ENCODE measurements around the gene GUSB.

GUSB gene

DNA sequence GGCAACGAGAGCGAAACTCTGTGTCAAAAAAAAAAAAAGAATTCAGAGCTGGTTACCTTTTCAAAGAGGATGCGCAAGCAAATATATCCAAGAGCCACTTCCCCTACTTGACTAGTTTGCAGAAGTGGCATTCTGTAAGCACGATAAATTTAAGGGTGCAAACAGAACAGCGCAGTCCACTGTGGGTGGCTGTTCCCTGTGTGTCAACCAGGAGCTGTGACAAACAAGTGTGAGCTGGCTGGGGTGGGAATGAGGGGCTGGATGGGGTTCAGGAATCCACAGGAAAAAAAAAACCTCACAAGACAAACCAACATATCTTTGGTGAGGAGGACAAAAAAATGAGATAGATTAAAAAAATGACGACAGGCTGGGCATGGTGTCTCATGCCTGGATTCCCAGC is 15.9 kb downstream of the GUSB start:
- TF ChIP-seq, protein P1, sequence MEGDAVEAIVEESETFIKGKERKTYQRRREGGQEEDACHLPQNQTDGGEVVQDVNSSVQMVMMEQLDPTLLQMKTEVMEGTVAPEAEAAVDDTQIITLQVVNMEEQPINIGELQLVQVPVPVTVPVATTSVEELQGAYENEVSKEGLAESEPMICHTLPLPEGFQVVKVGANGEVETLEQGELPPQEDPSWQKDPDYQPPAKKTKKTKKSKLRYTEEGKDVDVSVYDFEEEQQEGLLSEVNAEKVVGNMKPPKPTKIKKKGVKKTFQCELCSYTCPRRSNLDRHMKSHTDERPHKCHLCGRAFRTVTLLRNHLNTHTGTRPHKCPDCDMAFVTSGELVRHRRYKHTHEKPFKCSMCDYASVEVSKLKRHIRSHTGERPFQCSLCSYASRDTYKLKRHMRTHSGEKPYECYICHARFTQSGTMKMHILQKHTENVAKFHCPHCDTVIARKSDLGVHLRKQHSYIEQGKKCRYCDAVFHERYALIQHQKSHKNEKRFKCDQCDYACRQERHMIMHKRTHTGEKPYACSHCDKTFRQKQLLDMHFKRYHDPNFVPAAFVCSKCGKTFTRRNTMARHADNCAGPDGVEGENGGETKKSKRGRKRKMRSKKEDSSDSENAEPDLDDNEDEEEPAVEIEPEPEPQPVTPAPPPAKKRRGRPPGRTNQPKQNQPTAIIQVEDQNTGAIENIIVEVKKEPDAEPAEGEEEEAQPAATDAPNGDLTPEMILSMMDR (IDR thresholded peaks at IDR 0.05) = no peak

DNA sequence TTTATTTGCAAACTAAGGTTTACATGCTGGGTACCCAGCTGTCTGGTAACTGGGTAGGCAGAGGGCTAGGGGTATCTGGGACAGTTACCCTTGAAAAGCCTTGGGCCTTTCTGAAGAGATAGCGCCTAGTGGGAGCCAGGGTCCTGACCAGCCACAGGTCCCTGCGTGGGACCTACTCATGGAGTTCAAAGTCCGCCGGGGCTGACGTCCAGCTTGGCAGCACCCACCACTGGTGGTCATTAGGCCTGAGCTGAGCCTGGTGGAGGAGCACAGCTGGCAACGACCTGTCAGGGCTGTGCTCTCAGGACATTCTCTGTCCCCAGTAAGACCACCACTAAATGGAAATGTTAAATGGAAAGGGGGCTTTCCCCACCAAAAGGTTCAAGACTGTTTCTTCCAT is 20.0 kb downstream of the GUSB start:
- TF ChIP-seq, protein P1 (IDR thresholded peaks at IDR 0.05) = no peak

DNA sequence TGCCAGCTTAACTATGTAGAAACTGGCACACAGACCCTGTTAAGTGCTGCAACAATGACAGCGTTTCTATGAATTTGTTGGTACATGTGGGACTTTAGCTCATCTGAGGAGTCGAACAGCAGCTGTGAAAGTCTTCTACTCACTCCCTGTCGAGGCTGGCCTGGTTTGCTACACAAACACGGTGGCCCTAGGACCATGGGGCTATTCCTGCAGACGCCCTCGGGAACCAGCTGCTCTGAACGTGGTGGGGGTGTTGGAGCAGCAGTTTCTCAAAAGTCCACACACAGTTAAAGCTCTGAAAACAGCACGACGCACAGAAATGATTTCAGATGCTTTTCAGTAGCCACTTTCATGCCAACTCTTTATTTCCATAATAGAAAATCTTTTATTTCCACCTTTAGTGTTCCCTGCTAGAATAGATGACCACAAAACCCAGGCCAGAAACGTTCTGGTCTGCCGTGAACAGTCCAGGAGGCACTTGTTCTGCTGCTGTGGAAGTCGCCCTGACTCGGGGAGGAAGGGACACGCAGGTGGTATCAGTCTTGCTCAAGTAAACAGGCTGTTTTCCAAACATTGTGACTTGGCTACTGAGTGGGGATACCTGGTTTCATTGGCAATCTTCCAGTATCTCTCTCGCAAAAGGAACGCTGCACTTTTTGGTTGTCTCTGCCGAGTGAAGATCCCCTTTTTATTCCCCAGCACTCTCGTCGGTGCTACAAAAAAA is 21.5 kb downstream of the GUSB start:
- TF ChIP-seq, protein P1 (IDR thresholded peaks at IDR 0.05) = no peak

DNA sequence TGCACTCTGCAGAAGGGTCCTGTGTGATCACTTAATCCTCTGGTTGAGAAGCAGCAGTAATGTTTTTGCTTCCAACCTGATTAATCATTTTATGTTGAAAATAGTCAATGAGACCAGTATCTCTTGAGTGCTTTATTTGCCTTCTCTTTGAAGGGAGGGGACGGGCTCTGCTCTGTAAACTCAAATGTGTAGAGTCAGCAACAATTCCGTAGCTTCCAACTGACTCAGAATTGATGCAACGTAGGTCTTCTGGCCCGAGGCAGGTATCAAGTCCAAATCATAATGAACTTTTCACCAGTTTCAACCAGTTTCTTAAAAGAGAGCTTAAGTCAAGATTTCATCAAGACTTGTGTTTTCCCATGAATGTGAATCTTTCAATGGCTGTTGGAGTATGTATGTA is 26.3 kb downstream of the GUSB start:
- TF ChIP-seq, protein P1 (IDR thresholded peaks at IDR 0.05) = no peak

DNA sequence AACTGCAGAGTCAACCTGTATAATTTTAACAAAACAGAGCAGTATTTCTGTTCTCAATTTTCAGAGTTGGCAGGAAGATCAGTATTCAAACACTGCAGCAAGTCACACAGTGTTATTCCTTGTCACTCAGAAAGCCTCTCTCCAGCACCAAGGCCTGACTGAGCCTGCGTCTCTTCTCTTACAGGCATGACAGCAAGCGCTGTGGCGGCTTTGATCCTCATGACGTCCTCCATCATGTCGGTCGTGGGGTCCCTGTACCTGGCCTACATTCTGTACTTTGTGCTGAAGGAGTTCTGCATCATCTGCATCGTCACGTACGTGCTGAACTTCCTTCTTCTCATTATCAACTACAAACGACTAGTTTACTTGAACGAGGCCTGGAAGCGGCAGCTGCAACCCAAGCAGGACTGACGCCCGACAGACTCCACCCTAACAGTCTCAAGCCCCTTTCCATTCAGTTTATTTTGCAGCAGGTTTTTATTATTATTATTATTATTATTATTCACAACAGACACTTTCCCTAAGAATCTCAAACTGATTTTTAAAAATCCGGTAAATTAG is 28.0 kb downstream of the GUSB start:
- TF ChIP-seq, protein P1 (IDR thresholded peaks at IDR 0.05) = no peak

DNA sequence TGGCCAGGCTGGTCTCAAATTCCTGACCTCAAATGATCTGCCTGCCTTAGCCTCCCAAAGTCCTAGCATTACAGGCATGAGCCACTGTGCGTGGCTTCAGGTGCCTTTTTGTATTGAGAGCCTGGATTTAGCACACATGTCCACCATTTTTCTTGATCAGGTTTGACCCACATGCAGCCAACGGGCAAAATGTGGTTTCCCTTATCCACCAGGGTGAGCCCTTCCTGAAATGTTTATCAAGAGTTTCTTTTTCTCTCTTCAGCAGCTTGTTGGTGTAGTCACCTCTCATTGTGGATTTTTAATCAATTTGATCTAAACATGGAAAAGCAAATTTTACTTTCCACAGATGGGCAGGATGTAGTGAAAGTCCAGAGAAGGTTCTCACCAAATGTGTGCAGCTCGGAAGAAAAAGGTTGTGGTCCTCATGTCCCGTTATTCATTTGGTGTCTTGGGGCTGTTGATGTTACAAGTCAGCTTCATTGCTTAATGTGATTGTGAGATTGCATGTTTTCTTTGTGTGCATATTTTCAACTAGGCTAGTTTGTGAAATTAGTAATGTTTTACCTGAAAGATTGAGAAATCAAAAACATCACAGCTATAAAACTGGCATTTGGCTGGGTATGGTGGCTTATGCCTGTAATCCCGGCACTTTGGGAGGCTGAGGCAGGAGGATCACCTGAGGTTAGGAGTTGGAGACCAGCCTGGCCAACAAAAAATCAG is 28.9 kb downstream of the GUSB start:
- TF ChIP-seq, protein P1 (IDR thresholded peaks at IDR 0.05) = no peak

DNA sequence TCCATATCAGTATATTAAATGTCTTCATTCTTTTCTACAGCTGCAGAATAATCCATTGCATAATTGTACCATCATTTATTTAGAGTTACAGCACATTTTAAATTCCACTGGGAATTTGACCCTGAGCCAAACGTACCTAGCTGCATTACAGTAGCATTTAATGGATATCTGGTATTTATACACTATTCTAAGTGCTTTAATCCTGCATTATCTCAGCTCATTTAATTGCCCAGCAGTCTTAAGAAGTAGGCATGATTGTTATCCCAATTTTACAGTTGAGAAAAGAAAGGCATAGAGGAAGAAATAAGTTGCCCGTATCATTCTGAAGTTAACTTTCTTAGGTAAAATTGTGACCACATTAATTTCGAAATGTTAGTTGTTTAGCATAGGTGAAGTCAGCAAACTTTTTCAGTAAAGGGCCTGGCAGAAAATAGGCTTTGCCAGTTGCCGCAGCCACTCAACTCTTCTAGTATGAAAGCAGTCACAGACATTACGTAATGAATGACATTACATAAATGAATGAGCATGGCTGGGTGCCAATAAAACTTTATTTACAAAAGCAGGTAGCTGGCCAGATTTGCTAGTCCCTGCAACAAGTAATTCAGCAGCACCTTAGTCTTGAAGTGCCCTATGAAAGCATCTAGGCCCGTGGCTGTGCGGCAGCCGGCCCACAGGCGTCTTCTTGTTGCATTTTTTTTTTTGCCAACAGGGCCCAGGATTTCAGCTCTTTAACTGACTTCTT is 30.0 kb downstream of the GUSB start:
- TF ChIP-seq, protein P1 (IDR thresholded peaks at IDR 0.05) = no peak
